HG03025 (cell line): Measurements from ENCODE around the gene C14orf132.

Experiments used
- ATAC-seq: cut with Tn5 transposase; IDR thresholded peaks from one replicate; pipeline ENCODE4 v1.9.1; 2021; ENCODE audit warnings: mild to moderate bottlenecking, moderate library complexity; ENCODE audit not compliant: unreplicated experiment, low FRiP score

The C14orf132 gene

DNA sequence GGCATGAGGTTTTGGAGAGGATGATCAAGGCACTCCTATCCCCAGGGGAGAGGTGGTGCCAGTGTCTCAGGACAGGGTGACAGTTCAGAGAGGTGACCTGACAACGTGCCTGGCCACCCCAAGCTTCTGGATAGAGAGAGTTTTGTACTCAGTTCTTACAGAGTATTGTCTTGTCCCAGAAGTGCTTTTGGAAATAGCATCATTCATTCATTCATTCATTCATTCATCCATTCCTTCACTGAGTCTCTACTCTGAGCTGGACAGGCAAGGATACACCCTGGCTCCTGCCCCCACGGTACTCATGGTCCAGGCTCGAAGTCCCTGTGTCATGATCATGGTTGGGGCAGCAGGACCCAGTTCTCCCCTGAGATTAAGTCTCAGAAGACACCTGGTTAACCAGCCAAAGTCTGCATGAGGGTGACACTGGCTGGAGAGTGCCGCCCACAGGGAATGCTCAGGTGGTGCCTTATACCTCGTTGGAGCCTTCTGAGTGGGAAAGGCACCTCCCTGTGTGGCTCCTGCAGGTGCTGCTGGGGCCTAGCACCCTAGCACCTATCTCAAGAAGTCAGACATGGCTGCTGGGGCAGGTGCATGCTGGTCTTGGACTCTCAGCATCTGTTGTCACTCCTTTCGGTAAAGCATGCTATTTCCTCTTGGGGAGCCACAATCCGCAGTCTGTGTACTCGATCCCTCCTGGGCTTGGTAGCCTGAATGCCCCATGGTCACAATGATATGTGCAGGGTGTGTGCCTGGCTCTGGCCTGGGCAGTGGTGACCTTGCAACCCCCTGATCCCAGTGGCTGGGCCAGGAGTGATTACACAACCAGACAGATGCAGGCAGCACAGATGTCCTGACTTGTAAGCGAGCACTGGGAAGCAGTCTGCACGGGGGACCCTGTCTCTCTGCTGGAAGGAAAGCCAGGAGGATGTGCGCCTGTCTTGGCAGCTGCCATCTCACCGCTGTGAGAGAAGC lies 57.8 kb downstream of the C14orf132 start:
- no peak for ATAC-seq

DNA sequence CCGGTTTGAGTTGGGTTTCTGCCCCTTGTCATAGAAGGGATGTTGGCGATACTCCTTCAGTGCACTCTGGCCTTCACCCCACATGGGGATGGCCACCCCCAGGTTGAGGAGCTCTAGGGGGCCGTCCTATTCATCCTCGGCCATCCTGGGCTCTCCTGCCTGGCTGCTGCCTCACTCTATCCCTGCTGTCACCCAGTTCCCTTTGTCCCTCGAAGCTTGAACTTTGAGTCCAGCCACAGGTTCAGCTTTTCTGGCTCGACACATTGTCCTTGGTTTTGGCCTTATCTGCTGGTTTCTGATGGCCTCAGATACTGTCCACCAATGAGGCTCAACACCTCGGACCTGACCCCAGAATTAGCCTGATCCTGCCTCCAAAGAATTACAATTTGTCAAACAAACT lies 58.6 kb downstream of the C14orf132 start:
- ATAC-seq, result no peak

DNA sequence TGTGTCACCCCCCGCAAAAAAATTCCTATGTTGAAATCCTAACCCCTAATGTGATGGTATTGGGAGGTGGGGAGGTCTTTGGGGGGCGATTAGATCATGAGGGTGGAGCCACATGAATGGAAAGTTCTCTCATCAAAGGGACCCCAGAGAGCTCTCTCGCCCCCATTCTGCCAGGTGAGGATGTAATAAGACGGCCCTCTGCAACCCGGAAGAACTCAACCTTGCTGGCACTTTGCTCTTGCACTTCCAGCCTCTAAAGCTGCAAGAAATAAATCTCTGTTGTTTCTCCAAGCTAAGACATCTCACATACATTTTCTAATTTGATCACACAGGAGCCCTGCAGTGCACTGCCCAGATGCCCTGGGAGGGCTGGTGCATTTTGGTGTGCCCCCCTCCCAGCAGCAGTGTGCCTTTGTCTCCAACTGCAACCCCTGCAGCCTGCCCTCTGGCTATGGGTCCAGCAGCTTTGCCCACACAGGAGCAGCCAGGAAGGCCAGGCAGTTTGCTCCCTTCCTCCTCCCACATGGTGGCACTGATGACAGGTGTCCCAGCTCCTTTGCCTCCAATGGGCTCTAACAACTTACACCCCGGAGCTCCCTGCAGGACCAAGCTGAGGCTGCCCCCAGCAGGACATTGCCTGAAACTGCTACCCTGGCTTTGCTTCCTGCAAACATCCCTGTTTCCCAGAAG lies 59.3 kb downstream of the C14orf132 start:
- ATAC-seq, result no peak

DNA sequence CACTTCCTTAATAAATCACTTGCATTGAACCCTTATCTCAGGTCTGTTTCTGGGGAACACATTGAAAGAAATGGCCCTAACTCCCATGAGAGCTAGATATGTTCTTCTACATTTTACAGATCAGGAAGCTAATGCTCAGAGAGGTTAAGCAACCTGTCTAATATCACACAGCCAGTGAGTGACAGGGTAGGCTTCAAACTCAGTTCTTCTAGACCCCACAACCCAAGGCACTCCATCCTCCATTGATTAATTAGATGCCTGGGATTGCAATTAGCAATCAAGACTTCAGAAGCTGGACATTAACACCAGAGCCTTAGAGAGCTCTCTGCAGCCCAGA lies 59.8 kb downstream of the C14orf132 start:
- ATAC-seq, result no peak

DNA sequence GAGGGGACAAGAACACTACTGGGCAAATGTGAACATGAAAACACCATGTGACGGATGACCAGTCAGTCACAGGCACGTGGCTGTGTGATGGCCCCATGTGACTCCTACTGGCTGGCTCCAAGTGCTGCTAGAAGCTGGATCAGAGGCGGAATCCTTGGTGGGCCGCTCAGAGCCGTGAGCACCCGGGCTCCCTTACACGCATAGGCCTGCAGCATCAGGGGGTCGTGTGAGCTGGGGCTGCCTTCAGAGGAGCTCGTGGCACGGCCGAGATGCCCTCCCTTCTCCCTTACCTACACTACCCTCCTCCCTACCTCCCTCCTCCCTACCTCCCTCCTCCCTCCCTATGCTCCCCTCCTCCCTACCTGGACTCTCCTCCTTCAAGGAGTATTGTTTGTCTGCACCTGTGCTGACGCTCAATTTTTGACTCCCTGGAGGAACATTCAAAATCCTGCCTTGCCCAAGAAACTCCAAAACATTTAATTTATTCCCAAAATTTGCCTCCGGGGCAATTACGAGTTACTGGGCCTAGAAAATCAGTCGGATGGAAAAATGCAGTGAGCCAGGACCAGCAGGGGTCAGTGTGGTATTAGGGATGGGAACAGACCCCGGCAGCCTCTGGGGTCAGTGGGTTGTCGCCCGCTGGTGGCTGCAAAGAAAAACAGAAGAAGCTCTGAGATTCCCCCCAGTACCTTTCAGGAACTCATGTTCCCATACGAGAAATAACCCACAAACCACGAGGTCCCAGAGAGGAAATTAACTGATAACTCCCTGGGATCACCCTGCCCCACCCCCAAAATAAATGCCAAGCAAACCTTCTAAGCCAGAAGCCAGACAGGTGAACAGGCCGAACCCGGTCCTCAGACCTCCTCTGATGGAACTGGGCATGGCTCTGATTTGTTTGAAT lies 61.3 kb downstream of the C14orf132 start:
- no peak for ATAC-seq

DNA sequence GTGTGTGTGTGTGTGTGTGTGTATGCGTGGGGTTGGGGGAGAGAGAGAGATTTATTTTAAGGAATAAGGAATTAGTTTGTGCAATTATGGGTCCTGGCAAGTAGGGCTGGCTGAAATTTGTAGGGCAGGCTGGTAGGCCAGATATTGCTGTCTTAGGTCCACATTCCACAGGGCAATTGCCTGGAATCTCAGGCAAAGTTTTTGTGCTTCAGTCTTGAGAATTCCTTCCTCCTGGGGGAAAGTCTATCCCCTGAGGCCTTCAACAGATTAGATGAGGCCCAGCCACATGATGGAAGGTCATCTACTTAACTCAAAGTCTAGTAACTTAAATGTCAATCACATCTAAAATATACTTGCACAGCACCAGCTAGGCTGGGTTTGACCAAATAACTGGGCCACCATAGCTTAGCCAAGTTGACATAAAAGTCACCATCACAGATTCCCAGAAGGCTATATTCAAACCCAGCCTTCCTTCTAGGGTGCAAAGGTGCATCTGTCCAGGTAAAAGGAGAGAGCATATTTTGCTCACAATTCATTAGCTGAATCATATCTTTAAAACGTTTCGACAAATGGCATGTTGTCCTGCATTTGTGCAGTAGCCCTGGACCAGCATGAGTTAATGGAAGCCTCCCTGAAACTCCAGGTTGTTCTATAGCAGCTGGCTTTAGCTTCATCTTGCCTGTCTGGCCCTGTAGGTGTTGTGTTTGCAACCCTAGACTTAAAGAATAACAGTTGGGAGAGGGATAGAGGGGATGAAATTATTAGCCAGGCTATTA lies 63.1 kb downstream of the C14orf132 start:
- no peak for ATAC-seq

DNA sequence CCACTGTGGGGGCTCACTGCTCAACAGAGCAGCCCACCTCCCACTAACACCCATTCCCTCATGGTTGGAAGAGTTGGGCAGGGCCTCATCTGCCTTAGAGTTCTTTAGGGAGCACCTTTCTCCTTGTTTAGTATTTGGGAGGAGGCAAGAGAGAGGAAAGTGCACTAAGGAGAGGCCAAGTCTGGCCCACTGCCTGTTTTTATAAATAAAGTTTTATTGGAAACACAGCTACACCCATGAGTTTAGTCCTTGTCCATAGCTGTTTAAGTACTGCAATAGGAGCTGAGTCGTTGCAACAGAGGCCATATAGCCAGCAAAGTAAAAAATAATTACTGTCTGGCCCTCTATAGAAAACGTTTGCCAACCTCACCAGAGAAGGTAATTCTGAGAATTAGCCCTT lies 63.9 kb downstream of the C14orf132 start:
- no peak for ATAC-seq

DNA sequence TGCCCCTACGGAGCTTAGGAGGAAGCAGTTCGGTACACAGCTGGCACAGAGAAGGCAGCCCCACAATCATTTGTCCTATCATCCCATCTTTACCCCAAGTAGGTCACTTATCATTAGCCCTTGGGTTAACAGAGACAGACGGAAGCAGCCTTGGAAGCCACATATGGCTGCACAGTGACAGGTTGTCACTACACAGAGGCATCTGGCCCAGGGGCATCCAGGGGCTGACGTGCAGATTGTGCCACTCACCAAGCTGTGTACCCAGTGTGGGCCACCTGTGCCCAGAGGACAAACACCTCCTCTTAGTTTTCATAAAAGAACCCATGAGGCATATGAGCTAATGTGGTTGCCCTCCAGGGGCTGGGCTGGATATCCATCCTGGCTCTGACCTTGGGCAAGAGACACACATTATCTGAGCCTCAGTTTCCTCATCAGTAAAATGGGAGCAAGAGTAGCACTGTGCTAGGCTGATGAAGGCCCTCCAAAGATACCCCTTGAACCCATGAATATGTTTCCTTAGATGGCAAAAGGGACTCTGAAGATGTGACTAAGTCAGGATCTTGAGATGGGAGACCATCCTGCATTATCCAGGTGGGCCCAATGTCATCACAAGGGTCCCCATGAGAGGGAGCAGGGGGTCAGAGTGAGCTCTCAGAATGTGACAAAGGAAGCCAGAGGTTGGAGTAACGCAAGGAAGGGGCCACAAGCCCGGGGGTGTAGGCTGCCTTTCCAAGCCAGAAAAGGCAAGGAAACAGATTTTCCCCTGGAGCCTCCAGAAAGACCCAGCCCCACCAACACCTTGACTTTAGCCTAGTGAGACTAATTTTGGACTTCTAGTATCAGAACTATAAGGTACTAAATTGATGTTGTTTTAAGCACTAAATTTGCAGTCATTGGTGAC lies 64.6 kb downstream of the C14orf132 start:
- ATAC-seq, result no peak

DNA sequence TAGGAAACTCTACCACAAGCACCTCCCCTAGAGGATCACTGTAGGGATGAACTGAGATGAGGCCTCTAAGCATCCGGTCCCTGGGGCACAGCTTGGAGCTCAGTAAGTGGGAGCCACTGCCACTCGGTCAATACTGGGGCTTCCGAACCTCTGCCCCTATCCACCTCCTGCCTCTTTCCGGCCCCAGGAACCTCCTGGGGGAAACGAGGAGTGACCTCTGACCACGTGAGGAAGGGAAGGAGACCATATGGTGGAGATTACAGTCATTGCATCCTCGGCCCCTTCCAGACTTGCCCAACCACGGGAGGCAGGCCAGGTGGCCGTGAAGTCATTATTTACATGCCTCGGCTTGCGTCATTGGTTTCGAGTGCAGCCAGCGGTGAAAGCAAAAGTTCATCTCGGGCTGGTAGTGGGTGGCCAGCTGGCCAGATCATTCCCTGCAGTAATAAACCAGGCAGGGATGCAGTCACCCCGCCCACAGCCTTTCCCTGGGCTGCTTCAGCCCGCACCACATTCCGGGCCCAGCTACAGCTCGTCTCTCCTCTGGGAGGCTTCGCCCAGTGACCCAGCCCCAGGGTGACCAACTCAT lies 65.4 kb downstream of the C14orf132 start:
- ATAC-seq, result no peak

DNA sequence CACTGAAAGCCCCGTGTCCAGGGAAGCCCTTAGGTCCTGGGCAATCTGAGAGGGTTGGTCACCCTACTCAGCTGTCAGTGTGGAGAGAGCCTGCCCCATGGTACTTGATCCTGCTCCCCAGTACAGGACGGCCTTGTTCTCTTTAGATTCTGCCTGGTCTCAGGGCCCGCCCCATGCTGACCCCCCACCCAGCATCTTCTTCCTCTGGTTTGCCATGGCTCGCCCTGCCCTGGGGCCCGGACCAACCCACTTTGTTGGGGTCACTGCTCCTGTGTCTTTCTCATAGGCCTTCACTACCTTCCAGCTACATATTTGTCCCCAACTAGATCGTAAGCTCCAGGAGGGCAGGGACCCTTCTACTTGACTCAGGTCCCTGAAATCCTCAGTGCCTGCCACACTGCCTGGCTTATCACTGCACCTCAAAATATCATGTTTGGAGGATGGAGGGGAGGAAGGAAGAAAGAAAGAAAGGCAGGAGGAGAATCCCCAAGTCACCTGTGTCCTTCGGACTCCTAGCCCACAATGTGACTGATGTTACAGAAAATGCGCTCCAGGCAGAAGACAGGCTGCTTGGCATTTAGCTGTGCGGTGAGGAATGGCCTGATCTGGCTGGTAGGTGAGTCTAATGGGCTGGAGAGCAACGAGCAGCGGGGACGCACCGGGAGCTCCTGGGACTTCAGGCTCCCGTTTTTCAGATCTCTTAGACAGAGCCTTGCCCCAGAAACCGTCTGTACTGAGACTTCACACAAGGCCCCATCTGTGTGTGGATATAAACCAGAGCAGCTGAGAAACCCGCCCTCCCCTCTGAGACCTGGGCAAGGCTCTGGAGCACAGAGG lies 66.1 kb downstream of the C14orf132 start:
- no peak for ATAC-seq

DNA sequence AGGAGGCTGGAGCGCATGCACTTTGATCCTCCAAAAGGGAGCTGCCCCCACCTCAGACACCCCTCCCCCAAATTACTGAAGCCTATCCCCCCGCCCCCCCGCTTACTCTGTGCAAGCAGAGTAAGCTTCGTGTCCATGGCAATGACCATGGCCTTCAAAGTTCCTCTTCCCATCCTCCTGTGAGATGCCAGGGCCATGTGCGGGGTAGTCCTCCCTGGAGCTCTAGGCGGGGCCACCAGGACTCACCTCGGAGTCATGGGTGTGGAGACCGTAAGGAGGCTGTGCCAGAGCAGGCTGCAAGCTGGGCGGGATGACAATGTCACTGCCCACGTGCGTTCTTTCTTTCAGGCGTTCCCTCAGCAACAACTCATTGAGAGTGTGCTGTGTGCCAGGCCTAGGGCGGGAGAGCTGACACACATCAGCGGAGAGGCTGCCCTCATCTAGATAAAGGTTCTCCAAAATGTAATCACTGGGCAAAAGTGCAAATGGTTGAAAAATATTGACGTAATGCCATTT lies 66.8 kb downstream of the C14orf132 start:
- ATAC-seq, result no peak

DNA sequence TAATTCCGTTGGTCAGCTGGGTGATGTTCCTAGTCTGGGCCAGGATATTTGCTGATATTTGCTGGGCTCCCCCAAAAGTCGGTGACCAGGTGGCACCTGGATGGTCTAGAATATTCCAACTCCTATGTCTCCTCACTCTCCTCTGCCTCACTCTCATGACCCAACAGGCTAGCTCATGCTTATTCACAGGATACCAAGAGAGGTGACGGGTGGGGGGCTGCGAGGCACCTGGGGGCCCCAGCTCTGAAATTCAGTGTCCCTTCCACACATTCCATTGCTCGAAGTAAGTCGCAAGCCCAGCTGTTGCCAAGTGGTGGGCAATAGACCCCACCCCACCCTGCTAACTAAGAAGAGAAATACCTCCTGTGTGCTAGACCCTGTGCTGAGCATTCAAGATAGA lies 67.7 kb downstream of the C14orf132 start:
- ATAC-seq, result no peak

DNA sequence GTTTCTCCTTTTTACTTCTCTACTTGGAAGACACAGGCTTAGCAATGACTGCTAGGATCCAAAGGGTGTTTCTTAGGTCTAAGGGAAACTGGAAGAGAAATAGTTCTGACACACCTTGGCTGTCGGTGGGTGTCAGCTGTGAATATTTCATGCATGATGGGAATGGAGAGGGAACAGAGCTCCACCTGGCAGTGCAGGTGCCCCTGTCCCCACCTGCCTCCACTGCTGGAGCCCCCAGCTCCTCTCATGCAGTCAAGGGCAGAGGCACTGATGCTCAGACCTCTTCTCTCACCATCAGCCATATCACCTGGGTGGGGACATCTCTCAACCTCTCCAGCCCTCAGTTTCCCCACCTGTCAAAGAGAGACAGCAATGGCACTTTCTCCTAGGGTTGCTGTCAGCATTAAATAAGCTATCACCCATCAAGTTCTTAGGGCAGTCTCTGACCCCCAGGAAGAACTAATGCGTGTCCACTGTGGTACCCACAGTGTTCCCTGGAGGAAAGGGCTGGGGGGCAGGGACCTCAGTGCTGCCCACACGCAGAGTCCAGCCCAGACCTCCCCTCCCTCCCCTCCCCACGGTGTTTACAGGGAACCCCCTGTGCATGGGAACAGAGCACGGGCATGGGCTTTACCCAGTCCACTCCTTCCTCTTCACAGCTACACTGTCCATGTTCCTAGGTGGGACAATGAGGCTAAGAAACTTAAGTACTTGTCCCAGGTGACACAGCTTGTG lies 69.1 kb downstream of the C14orf132 start:
- ATAC-seq, result no peak

DNA sequence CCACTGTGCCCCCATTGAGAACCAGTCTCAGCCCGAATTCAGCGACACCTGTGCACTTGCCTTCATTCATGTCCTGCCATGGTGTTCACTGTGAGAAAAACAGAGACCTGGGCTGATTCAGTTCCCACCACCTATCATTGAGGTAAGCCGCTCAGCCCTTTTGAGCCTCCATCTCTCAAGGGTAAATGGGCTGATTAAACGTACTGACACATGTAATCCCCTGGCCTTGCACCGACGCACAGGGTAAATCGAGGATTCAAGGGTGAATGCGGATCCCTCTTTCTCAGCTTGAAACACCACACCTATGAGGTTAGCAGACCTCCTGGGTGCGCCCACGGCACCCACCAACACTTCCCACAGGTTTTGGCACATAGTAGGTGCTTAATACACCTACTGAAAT lies 69.7 kb downstream of the C14orf132 start:
- no peak for ATAC-seq

DNA sequence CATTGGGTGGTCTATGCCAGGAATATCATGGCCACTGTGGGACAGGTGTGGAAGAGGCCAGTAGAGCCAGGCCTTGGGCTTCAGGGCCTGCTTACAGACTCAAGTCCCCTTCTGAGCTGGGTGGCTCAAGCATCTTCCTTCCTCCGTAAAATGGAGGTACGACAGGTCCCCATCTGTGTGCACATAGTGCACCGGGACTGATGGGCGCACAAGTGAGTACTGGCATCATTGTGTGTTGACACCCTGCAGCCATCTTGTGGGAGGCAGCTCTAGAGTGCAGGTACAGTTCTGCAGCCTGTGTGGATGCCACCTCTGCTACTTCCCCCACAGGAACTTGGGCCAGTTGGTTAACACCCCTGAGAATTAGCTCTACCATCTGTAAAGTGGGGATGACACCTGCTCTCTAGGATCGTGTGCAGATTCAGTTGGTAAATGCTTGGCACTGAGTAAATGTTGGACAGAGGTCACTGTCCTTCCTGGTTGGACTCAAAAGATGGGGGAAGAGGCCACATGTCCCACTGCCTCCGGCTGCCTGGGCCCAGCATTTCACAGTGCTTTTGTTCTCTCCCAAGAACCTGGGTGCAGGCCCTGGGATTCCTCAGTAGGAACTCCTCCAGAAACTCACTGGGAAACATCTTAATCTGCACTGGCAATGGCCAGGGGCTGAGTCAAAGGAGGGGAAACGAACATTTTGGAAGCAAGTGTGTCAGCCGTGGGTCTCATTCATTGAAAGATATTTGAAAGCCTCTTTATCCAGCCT lies 70.6 kb downstream of the C14orf132 start:
- ATAC-seq, result no peak

DNA sequence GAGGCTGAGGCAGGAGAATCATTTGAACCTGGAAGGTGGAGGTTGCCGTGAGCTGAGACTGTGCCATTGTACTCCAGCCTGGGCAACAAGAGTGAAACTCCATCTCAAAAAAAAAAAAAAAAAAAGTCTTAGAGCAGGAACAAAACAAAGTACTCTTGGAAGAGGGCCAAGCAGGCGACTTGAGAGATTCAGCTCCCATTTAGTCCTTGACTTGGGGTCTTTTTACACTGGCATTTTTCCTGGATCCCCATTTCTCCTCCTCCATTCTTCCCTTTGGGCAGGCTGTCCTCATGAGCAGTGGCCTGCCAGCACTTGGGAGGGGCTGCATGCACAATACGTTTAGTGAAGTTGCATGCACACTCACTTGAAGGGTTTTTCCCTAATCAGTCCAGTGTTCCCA lies 72.9 kb downstream of the C14orf132 start:
- no peak for ATAC-seq
